ENCODE data around the gene MGAT4A.
A peak's percentile ranks its signal among the peaks of the same experiment; 100 is the strongest.

MGAT4A gene

GRCh38 chr2:98577313-98577712 lies 153.6 kb downstream of the MGAT4A start:
- TF ChIP-seq SNAI2 (CRISPR knock-in tag; IDR thresholded peaks at IDR 0.05) (no peak), OSR1 (CRISPR knock-in tag; IDR thresholded peaks at IDR 0.05) (no peak), ISL1 (CRISPR knock-in tag; IDR thresholded peaks at IDR 0.05) (no peak), CSDC2 (CRISPR knock-in tag; IDR thresholded peaks at IDR 0.05) (no peak), POU6F1 (CRISPR knock-in tag; IDR thresholded peaks at IDR 0.05; ENCODE audit: borderline replicate concordance, low read depth) (no peak), TSHZ2 (CRISPR knock-in tag; IDR thresholded peaks at IDR 0.05) (no peak), ARNTL (CRISPR knock-in tag; IDR thresholded peaks at IDR 0.05; ENCODE audit: borderline replicate concordance, low read depth) (no peak), GLIS3 (CRISPR knock-in tag; IDR thresholded peaks at IDR 0.05) (no peak), ESRRG (CRISPR knock-in tag; IDR thresholded peaks at IDR 0.05) (no peak), BACH2 (CRISPR knock-in tag; IDR thresholded peaks at IDR 0.05; ENCODE audit: borderline replicate concordance) (no peak), ZNF70 (CRISPR knock-in tag; IDR thresholded peaks at IDR 0.05) (no peak), TOX (CRISPR knock-in tag; IDR thresholded peaks at IDR 0.05; ENCODE audit: borderline replicate concordance) (no peak), RARB (CRISPR knock-in tag; IDR thresholded peaks at IDR 0.05) (no peak)
- ATAC-seq, result 0 out of 3 replicates have a peak, but pooled peaks have one; percentile 37

- TF ChIP-seq CSRNP3 (CRISPR knock-in tag; IDR thresholded peaks at IDR 0.05) (no peak), PATZ1 (CRISPR knock-in tag; IDR thresholded peaks at IDR 0.05; ENCODE audit: borderline replicate concordance) (no peak), TSHZ2 (CRISPR knock-in tag; IDR thresholded peaks at IDR 0.05) (no peak), RARB (CRISPR knock-in tag; IDR thresholded peaks at IDR 0.05) (no peak), CREB5 (CRISPR knock-in tag; IDR thresholded peaks at IDR 0.05; ENCODE audit: low read depth) (no peak)
- ATAC-seq, result no peak
Measured at GRCh38 chr2:98576666-98577312, 154.1 kb downstream of the MGAT4A start.

- ATAC-seq, result no peak
- TF ChIP-seq SNAI2 (CRISPR knock-in tag; IDR thresholded peaks at IDR 0.05) (no peak), POU6F1 (CRISPR knock-in tag; IDR thresholded peaks at IDR 0.05; ENCODE audit: borderline replicate concordance, low read depth) (no peak), ZFP3 (CRISPR knock-in tag; IDR thresholded peaks at IDR 0.05) (no peak), GLIS3 (CRISPR knock-in tag; IDR thresholded peaks at IDR 0.05) (no peak), ARNTL (CRISPR knock-in tag; IDR thresholded peaks at IDR 0.05; ENCODE audit: borderline replicate concordance, low read depth) (no peak), CSDC2 (CRISPR knock-in tag; IDR thresholded peaks at IDR 0.05) (no peak)
Measured at GRCh38 chr2:98573426-98573825, 157.5 kb downstream of the MGAT4A start.
